ENCODE results near the gene FZD4.

FZD4 gene

DNA sequence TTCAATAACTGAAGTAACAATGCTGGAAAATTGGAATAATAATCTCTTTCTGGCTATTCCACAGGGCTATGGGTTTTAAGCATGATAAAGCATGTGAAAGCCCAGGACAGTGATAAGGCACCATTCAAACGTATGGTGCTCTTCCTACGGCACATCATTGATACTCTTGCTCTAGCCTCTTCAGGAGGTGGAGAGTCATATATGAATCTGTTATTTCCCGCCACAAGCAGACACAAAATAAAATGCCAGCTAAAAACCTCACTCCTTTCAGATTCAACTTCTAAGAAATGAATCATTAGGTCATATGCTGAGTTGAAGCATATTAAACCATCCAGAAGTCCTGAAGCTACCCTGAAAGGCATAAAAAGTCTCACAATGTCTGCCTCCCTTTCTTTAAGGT is 49.9 kb downstream of the FZD4 start:
- no peak for DNase-seq

DNA sequence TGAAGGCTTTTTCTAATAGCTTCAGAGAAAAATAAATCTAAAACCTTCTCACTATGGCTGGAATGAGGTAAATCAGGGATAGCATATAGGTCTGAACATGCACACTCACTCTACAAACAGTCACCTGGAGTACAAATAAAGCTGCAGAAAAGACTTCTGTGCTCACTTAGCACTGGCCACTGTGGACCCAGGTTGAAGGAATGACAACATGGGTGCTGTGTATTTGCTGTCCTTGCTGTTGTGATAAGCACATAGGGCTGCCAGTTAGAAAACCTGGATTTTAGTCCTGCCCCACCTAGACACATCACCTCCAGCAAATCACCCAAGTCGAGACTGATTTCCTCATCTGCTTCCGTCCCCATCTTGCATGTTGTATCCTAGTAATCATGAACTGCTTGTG is 51.2 kb downstream of the FZD4 start:
- no peak for DNase-seq

DNA sequence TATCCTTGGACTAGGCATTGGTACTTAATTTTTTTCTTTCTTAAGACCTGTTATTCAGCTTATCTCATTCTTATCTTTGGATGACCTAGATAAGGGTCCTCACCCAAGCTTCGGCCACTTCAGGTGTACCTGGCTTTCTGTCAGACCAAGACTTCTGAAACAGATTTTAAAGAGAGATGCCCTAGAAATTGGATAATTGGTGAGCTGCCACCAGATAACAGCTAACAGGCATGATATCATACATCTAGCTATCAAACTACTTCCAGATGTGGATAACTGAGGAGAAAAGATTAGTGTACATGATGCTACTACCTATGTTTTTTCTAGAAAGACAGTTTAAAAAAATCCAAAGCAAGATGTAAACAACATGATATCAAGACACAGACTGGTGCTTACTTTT is 52.9 kb downstream of the FZD4 start:
- no peak for DNase-seq

DNA sequence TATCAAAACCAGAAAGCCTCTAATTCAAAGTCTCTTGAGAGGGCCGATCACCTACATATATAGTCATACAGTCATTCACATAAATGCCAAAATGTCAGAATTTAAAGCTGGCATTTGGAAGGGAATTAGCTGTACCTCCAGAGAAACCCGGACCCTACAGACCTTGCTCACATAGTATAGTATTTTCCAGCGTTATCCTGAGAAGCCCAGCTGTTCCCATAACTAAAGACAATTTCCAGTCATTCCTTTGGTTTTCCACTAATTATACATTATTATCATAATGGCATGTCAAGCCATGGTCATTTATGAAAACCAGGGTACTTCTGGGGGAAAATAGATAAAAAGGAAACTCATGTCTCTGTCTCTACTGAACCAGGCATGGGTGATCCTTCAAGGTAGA is 53.6 kb downstream of the FZD4 start:
- no peak for DNase-seq

DNA sequence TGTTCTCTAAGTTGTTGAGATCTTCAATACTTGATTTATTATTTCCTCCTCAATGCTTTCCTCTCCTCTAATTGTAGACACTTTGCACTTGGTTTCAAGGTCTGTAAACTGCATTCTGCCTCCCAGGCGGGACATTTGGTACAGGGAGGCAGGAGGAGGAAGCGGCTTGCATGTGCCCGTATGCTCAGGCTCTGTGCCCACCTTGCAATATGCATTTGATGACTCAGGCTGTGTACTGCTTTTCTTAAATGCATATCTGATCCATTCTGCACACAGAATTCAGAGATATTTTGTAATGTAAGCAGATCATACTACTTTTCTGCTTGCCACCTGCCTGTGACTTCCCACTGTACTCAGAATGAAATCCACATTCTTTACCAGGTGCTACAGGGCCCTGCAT is 55.0 kb downstream of the FZD4 start:
- DNase-seq = no peak

DNA sequence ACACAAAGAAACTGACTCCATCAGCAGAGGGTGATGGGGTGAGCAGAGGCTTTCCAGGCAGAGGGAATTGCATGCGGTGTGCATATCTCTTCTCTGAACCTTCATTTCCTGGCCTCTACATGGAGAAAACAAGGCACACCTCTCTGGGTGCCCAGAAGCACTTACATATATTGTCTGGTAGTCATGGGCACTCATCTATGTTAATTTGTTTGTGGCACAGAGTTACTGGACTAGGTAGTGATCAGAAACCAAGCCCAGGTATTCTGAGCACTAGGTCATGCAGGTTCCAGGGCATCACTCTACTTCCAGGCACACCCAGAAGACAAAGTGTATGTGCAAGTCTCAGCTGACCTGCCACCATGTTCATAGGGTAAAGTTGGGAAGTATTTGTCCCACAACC is 56.5 kb downstream of the FZD4 start:
- DNase-seq = no peak

DNA sequence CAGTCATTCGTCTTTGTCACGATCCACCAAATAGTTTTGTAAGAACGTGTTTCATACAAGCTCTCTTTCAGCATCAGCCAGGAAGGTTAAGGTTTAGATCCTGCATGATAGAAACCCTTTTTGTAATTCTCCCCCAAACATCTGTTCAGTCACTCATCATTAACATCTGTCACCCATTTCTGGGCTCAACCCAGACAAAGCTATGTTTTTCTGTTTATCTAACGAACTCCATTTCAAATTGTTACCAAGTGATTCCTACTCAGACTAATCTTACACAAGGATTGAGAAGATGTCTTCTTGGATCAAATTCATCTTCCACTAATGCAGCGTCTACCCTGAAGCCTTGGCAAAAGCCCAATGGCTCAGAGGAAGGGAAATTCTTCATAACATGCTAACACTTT is 58.8 kb downstream of the FZD4 start:
- no peak for DNase-seq
